IMR-90 (cell line): ENCODE measurements around the gene NKRF. TPM values are rescaled to one million over a fixed set of nuclear protein-coding genes. Genes with fewer than 3 reads are reported as not detected.

Source experiments
- ATAC-seq: fragments of 200-7000 bp; cut with Tn5 transposase; 2 replicates; pipeline ENCODE4 v1.9.1; 2020; ENCODE audit warnings: low read depth, mild to moderate bottlenecking, moderate library complexity
- BruUV-seq: library from RNA; stranded (reverse); fragments of 400-500 nt; replicated peaks from 2 replicates; lab custom pipeline; 2021; lab: Mats Ljungman, UMichigan
- CTCF ChIA-PET: fragments of 300-600 bp; formaldehyde crosslinking; extraction: SDS; loops from one replicate; lab custom pipeline; 2021; ENCODE audit warnings: antibody characterized with exemption; lab: Yijun Ruan, JAX
- POLR2A ChIA-PET: fragments of 300-600 bp; sonication (Branson Sonifier 250); formaldehyde crosslinking; loops from one replicate; lab custom pipeline; 2022; ENCODE audit warnings: antibody characterized with exemption; ENCODE audit not compliant: unreplicated experiment; lab: Charles Lee
- DNase-seq: peaks from one replicate; pipeline ENCODE4 v3.0.0; 2013
- H2AFZ ChIP-seq: replicated peaks from 2 replicates; pipeline ENCODE3; 2013; ENCODE audit warnings: low read length, mild to moderate bottlenecking; ENCODE audit not compliant: poor library complexity
- H2AK5ac ChIP-seq: 2 replicates; pipeline ENCODE4 v1.6.1; 2013; ENCODE audit warnings: low read depth, low read length, inconsistent platforms
- H2AK9ac ChIP-seq: replicated peaks from 2 replicates; pipeline ENCODE3; 2013; ENCODE audit warnings: mild to moderate bottlenecking, low read depth, low read length, moderate library complexity; ENCODE audit not compliant: poor library complexity
- H2BK120ac ChIP-seq: 2 replicates; pipeline ENCODE4 v1.6.1; 2013; ENCODE audit warnings: low read depth, low read length, inconsistent platforms
- H2BK15ac ChIP-seq: 3 replicates; pipeline ENCODE4 v1.6.1; 2013; ENCODE audit warnings: low read depth, low read length, inconsistent platforms
- H2BK20ac ChIP-seq: 2 replicates; pipeline ENCODE4 v1.6.1; 2013; ENCODE audit warnings: low read depth, mild to moderate bottlenecking, inconsistent platforms, low read length, moderate library complexity
- H2BK5ac ChIP-seq: 2 replicates; pipeline ENCODE4 v1.6.1; 2013; ENCODE audit warnings: mild to moderate bottlenecking, low read depth, low read length, inconsistent platforms; ENCODE audit not compliant: poor library complexity, severe bottlenecking
- H3K14ac ChIP-seq: replicated peaks from 2 replicates; pipeline ENCODE4 v1.6.1; 2013; ENCODE audit warnings: low read depth, low read length, inconsistent platforms
- H3K18ac ChIP-seq: 2 replicates; pipeline ENCODE4 v1.6.1; 2013; ENCODE audit warnings: low read depth, low read length, control low read depth
- H3K23ac ChIP-seq: 2 replicates; pipeline ENCODE4 v1.6.1; 2013; ENCODE audit warnings: low read depth, low read length, inconsistent platforms
- H3K27ac ChIP-seq: 2 replicates; pipeline ENCODE4 v1.5.1; 2013; ENCODE audit warnings: mild to moderate bottlenecking, control low read depth, low read length; ENCODE audit not compliant: insufficient read depth
- H3K27me3 ChIP-seq: 2 replicates; pipeline ENCODE4 v1.6.1; 2013; ENCODE audit warnings: low read length; ENCODE audit not compliant: control insufficient read depth, insufficient read depth
- H3K36me3 ChIP-seq: 2 replicates; pipeline ENCODE4 v1.6.1; 2013; ENCODE audit warnings: low read length, mixed read lengths; ENCODE audit not compliant: control insufficient read depth, insufficient read depth
- H3K4ac ChIP-seq: 2 replicates; pipeline ENCODE4 v1.6.1; 2013; ENCODE audit warnings: low read depth, low read length, inconsistent platforms
- H3K4me1 ChIP-seq: 2 replicates; pipeline ENCODE4 v1.6.1; 2013; ENCODE audit warnings: low read length, mixed read lengths; ENCODE audit not compliant: control insufficient read depth, insufficient read depth
- H3K4me2 ChIP-seq: 2 replicates; pipeline ENCODE4 v1.6.1; 2013; ENCODE audit warnings: low read depth, mild to moderate bottlenecking, control low read depth, low read length, moderate library complexity
- H3K4me3 ChIP-seq: 2 replicates; pipeline ENCODE4 v1.5.1; 2013; ENCODE audit warnings: low read depth, mild to moderate bottlenecking, control low read depth, low read length, moderate library complexity; ENCODE audit not compliant: insufficient read depth
- H3K56ac ChIP-seq: 2 replicates; pipeline ENCODE4 v1.6.1; 2013; ENCODE audit warnings: low read length, inconsistent platforms; ENCODE audit not compliant: insufficient read depth; ENCODE audit errors: extremely low read depth
- H3K79me1 ChIP-seq, 2 experiments: 2 replicates each; pipeline ENCODE4 v1.6.1; 2013; ENCODE audit warnings: low read length in 2 of 2, inconsistent platforms in 1 of 2, low read depth in 1 of 2
- H3K9ac ChIP-seq: 2 replicates; pipeline ENCODE4 v1.6.1; 2013; ENCODE audit warnings: low read depth, low read length, control low read depth
- H3K9me1 ChIP-seq: 2 replicates; pipeline ENCODE4 v1.6.1; 2013; ENCODE audit warnings: low read length, inconsistent platforms; ENCODE audit not compliant: insufficient read depth
- H3K9me3 ChIP-seq: 2 replicates; pipeline ENCODE4 v1.6.1; 2013; ENCODE audit warnings: low read length; ENCODE audit not compliant: control insufficient read depth, insufficient read depth
- H4K20me1 ChIP-seq: 2 replicates; pipeline ENCODE4 v1.6.1; 2013; ENCODE audit warnings: low read length, inconsistent platforms; ENCODE audit not compliant: insufficient read depth
- H4K5ac ChIP-seq: 2 replicates; pipeline ENCODE4 v1.6.1; 2013; ENCODE audit warnings: mild to moderate bottlenecking, low read depth, low read length, control low read depth
- H4K8ac ChIP-seq, 2 experiments: 2 replicates each; pipeline ENCODE4 v1.6.1; 2013; ENCODE audit warnings: low read depth in 2 of 2, low read length in 2 of 2, control low read depth in 1 of 2, inconsistent platforms in 1 of 2
- H4K91ac ChIP-seq: 2 replicates; pipeline ENCODE4 v1.6.1; 2013; ENCODE audit warnings: low read depth, low read length, inconsistent platforms; ENCODE audit not compliant: insufficient read depth
- BHLHE40 ChIP-seq: fragments of 150-350 bp; IDR thresholded peaks from 2 replicates; pipeline ENCODE4 v1.6.1; 2016; ENCODE audit warnings: mild to moderate bottlenecking, low read depth, low read length
- CEBPB ChIP-seq: IDR thresholded peaks from 2 replicates; pipeline ENCODE4 v1.6.1; 2012; ENCODE audit warnings: low read depth, low read length, improper control_type of control experiment
- CHD1 ChIP-seq: IDR thresholded peaks from 2 replicates; pipeline ENCODE4 v1.6.1; 2012; ENCODE audit warnings: low read depth, low read length, improper control_type of control experiment
- FOS ChIP-seq: fragments of 150-350 bp; IDR thresholded peaks from 2 replicates; pipeline ENCODE4 v1.6.1; 2016; ENCODE audit warnings: low read depth, low read length
- MAFK ChIP-seq: IDR thresholded peaks from 2 replicates; pipeline ENCODE4 v1.6.1; 2012; ENCODE audit warnings: low read depth, low read length, improper control_type of control experiment
- MAZ ChIP-seq: IDR thresholded peaks from 2 replicates; pipeline ENCODE4 v1.6.1; 2012; ENCODE audit warnings: low read depth, mild to moderate bottlenecking, low read length, improper control_type of control experiment, moderate library complexity, borderline replicate concordance
- MXI1 ChIP-seq: IDR thresholded peaks from 2 replicates; pipeline ENCODE4 v1.6.1; 2012; ENCODE audit warnings: low read depth, mild to moderate bottlenecking, low read length, moderate library complexity, borderline replicate concordance
- NFE2L2 ChIP-seq: fragments of 150-350 bp; IDR thresholded peaks from 2 replicates; pipeline ENCODE4 v1.6.1; 2016; ENCODE audit warnings: low read depth, mild to moderate bottlenecking, low read length
- POLR2A ChIP-seq: IDR thresholded peaks from 2 replicates; pipeline ENCODE4 v1.6.1; 2012; ENCODE audit warnings: mild to moderate bottlenecking, low read depth, low read length
- RAD21 ChIP-seq: IDR thresholded peaks from 2 replicates; pipeline ENCODE4 v1.6.1; 2012; ENCODE audit warnings: low read length, improper control_type of control experiment
- RCOR1 ChIP-seq: IDR thresholded peaks from 2 replicates; pipeline ENCODE4 v1.6.1; 2012; ENCODE audit warnings: mild to moderate bottlenecking, low read length, improper control_type of control experiment; ENCODE audit not compliant: insufficient replicate concordance
- RFX5 ChIP-seq: IDR thresholded peaks from 2 replicates; pipeline ENCODE4 v1.8.0; 2012; ENCODE audit warnings: low read depth, mild to moderate bottlenecking, low read length, moderate library complexity
- SMC3 ChIP-seq: fragments of 150-350 bp; IDR thresholded peaks from 2 replicates; pipeline ENCODE4 v1.6.1; 2016; ENCODE audit warnings: low read depth, mild to moderate bottlenecking, antibody characterized with exemption, low read length, moderate library complexity
- WGBS, 2 experiments: methylation state at CpG; one replicate each; pipeline versions ENCODE4 v1.1.5 to v1.1.7; 2013; ENCODE audit warnings: missing lambda C conversion rate in 2 of 2; ENCODE audit not compliant: insufficient read length in 1 of 2; ENCODE audit errors: extremely low coverage in 2 of 2; 5-methylcytosine and 5-hydroxymethylcytosine counted together
- dilution Hi-C: fragments of 300-500 bp; cut with HindIII; formaldehyde crosslinking; loops from one replicate; pipeline ENCODE4 v1.14.3; 2018; ENCODE audit warnings: low sequenced_read_pairs; ENCODE audit not compliant: unreplicated experiment
- in situ Hi-C: fragments of 300-500 bp; cut with MboI; formaldehyde crosslinking; loops from 3 replicates; pipeline ENCODE4 v1.14.3; 2019; ENCODE audit warnings: low sequenced_read_pairs, inconsistent platforms, mixed read lengths
- intact Hi-C: fragments of 100-400 bp; cut with micrococcal nuclease; formaldehyde crosslinking; loops from 2 replicates; pipeline ENCODE4 v1.10.0; 2022
- polyA plus RNA-seq, 3 experiments: library from polyadenylated mRNA; depleted of rRNA; stranded (reverse); fragments of >200 nt; gene quantifications; 2 replicates each; pipeline ENCODE4 v1.2.3, GENCODE V29; 2012; ENCODE audit warnings: low replicate concordance in 1 of 3
- total RNA-seq: library from RNA; depleted of rRNA; stranded (reverse); fragments of >200 nt; gene quantifications from 2 replicates; pipeline ENCODE4 v1.2.3, GENCODE V29; 2012
- TF ChIP-seq, protein P1 (sequence below): fragments of 150-350 bp; IDR thresholded peaks from 2 replicates; pipeline ENCODE4 v1.6.1; 2017; ENCODE audit warnings: mild to moderate bottlenecking, antibody characterized with exemption, low read length, low read depth
- TF ChIP-seq, protein P2 (sequence below): fragments of 150-350 bp; IDR thresholded peaks from 2 replicates; pipeline ENCODE4 v1.6.1; 2016; ENCODE audit warnings: low read depth, mild to moderate bottlenecking, low read length, moderate library complexity, borderline replicate concordance
- TF ChIP-seq, protein P3 (sequence below): conservative IDR thresholded peaks from 2 replicates; pipeline ENCODE4 v1.5.1; 2012; ENCODE audit warnings: mild to moderate bottlenecking, low read depth, low read length, improper control_type of control experiment

Gene NKRF
- total and polyA plus RNA-seq, 2 of the 4 experiments (the other 2 are of a cell fraction) = 2.2 to 4.1 TPM

GRCh38 chrX:119618439-119618838 is 12.2 kb upstream of the NKRF start:
- Histone ChIP-seq H4K5ac (no peak overlapping the region), H4K8ac (no peak overlapping the region), H3K4me2 (no peak overlapping the region), H3K36me3 (no peaks in the 10 kb centered on the region), H2BK5ac (no peak overlapping the region), H4K20me1 (no peaks in the 10 kb centered on the region), H3K18ac (no peak overlapping the region), H3K9me3 (no peaks in the 10 kb centered on the region), H3K4me1 (no peaks in the 10 kb centered on the region), H3K4ac (no peak overlapping the region), H3K4me3 (no peak overlapping the region), H3K9me1 (no peaks in the 10 kb centered on the region), H2BK20ac (no peak overlapping the region), H3K14ac (no peak overlapping the region), H3K56ac (no peak overlapping the region), H3K9ac (no peak overlapping the region), H3K27me3 (no peaks in the 10 kb centered on the region), H2AK5ac (no peak overlapping the region), H2BK15ac (no peak overlapping the region), H2AFZ (no peak overlapping the region), H2AK9ac (no peak overlapping the region), H4K91ac (no peak overlapping the region), H3K23ac (no peak overlapping the region), H3K79me1 (no peaks in the 10 kb centered on the region), H2BK120ac (no peak overlapping the region), H3K27ac (no peak overlapping the region)
- ChIA-PET CTCF (interaction anchor here (1.5 kb wide), 1 partner anchor 8 kb away, joined by 3 read pairs; no protein-coding TSS in a partner anchor), POLR2A (no interaction called here)
- in situ Hi-C loops = no loop called here
- DNase-seq (no peak), ATAC-seq (no peak)
- TF ChIP-seq MAZ (no peak), MXI1 (no peak), CHD1 (no peak), BHLHE40 (no peak), RAD21 (no peak), MAFK (no peak), FOS (no peak), SMC3 (no peak), RFX5 (no peak), CEBPB (no peak), NFE2L2 (no peak), RCOR1 (no peak), POLR2A (no peak)
- TF ChIP-seq, protein P1, sequence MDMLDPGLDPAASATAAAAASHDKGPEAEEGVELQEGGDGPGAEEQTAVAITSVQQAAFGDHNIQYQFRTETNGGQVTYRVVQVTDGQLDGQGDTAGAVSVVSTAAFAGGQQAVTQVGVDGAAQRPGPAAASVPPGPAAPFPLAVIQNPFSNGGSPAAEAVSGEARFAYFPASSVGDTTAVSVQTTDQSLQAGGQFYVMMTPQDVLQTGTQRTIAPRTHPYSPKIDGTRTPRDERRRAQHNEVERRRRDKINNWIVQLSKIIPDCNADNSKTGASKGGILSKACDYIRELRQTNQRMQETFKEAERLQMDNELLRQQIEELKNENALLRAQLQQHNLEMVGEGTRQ = no peak
- TF ChIP-seq, protein P2, sequence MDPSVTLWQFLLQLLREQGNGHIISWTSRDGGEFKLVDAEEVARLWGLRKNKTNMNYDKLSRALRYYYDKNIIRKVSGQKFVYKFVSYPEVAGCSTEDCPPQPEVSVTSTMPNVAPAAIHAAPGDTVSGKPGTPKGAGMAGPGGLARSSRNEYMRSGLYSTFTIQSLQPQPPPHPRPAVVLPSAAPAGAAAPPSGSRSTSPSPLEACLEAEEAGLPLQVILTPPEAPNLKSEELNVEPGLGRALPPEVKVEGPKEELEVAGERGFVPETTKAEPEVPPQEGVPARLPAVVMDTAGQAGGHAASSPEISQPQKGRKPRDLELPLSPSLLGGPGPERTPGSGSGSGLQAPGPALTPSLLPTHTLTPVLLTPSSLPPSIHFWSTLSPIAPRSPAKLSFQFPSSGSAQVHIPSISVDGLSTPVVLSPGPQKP = no peak
- TF ChIP-seq, protein P3, sequence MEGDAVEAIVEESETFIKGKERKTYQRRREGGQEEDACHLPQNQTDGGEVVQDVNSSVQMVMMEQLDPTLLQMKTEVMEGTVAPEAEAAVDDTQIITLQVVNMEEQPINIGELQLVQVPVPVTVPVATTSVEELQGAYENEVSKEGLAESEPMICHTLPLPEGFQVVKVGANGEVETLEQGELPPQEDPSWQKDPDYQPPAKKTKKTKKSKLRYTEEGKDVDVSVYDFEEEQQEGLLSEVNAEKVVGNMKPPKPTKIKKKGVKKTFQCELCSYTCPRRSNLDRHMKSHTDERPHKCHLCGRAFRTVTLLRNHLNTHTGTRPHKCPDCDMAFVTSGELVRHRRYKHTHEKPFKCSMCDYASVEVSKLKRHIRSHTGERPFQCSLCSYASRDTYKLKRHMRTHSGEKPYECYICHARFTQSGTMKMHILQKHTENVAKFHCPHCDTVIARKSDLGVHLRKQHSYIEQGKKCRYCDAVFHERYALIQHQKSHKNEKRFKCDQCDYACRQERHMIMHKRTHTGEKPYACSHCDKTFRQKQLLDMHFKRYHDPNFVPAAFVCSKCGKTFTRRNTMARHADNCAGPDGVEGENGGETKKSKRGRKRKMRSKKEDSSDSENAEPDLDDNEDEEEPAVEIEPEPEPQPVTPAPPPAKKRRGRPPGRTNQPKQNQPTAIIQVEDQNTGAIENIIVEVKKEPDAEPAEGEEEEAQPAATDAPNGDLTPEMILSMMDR = no peak
- 67% methylated on average over 4 of the region's 5 CpGs; no CpG with 5 or more reads in 1 of the 2 experiments for WGBS, 2 experiments
- dilution Hi-C loops = no loop called here
- intact Hi-C loops = no loop called here
- BruUV-seq = no TSS peak
